GM21390 (cell line): Measurements from ENCODE around the gene BMP8B.
"Not testable (repeated sequence)": the region's sequence is repeated elsewhere in the genome, so short reads cannot be mapped to it uniquely, and the experiment has no call there.

Experiments used
- ATAC-seq: cut with Tn5 transposase; IDR thresholded peaks from one replicate; pipeline ENCODE4 v1.9.1; 2021; ENCODE audit not compliant: unreplicated experiment

Gene BMP8B

DNA sequence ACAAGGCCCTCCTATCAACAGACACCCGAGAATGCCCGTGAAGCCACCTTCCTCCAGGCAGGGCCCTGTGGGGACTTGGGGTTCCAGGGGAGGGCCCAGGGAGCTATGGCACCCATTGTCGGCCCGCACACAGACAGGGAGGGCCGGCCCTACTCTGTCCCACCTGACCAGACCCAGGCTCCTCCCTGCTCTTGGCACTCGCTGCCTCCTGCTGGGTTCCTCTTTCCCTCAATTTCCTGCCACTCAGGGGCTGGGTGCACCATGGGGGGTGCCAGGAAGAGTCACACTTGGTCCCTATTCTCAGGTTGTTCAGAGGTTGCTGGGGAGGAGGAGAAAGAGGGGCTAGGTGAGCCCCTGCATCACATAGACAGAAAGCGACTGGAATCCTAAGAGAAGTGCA is 9.5 kb downstream of the BMP8B start:
- no peak for ATAC-seq

DNA sequence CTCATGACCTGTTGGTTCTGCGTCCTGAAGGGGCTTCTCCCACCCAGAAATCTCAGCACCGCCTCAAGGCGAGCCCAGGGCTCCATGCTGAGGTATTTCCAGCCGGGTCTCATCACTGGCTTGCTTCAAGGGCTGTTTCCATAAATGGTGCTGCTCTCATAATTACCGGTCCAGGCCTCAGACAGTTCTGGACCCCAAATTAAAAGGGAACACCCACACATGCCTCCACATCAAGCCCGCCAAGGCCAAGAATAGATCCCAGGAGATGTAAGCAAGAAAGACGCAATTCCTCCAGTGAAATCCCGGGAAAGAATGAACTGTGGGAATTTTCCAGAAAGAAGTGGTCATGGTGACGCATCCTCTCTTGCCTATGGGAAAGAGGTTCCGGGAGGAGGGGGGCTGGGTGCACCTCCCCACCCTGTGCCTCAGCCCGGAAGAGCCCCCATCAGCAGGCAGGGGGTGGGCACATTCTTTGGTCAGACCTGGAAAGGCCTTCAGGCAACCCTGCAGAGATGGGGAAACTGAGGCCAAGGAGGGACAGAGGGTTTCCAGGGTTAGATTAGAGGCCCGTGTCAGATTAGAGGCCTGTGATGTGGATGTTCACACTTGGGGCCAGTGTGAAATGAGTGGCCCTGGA is 10.1 kb downstream of the BMP8B start:
- ATAC-seq: not testable (repeated sequence)

DNA sequence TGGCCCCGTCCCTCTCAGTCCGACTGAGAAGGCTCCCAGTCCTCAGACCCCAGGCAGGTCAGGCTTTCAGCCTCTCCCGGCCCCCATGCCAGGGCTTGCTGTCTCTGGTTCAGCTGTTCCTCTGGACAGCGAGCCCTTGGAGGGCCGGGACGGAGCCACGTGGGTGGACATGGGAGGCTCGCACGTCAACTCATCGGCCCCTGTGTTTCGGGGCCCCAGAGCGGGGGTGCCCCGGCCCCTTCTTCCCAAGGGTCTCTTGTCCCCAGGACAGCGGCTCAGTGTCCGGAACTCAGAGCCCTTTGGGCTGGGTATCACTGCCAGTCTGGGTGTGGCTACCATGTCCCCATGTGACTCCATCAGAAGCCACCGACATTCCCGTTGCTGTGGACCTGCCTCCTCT is 10.8 kb downstream of the BMP8B start:
- ATAC-seq: not testable (repeated sequence)

DNA sequence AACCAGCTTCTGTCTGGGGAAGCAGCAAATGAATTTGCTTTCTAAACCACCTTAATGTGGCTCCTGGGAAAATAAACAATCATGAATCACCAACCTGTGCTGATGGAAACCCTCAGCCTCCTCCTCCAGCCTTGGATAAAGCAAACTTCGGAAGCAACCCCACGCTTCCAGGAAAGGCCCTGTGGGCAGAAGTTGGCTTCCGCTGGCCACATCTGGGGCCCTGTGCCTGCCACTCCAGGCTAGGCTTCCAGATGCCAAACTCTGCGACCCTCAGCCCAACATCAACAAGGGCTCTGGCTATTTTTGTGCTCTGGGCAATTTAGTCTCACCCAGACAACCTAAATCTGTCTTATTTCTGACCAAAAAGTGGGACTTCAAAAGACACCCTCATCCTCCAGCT is 11.4 kb downstream of the BMP8B start:
- ATAC-seq: no peak

DNA sequence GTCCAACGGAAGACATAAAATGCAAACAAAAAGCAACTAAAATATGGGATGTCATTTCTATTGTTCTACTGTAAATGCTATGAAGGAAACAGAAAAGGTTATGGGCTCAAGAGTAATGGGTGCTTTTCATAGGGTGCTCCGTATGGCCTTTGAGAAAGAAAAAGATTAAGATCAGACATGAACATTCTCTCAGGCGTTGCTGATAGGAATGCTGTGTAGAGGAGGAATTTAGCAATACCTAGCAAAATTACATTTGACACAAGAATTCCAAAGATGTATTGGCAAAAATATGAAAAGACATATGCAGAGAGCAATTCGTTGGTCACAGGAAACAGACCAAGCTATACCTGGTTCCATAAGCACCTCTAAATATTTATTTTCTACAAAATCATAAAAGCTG is 11.8 kb downstream of the BMP8B start:
- no peak for ATAC-seq

DNA sequence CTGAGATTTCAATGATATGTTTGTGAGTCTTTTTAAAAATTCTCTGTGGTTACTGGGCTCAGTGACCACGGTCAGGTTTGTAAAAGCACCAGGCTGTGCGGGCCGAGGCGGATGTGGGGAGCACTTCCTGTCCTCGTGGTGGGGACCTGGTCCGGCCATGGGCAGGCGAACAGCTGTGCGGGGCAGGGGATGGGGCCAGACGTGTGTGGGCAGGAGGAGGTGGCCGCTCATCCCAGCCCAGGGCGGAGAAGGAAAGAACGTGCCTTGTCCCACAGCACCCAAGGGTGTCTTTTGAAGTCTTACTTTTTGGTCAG is 12.3 kb downstream of the BMP8B start:
- no peak for ATAC-seq

DNA sequence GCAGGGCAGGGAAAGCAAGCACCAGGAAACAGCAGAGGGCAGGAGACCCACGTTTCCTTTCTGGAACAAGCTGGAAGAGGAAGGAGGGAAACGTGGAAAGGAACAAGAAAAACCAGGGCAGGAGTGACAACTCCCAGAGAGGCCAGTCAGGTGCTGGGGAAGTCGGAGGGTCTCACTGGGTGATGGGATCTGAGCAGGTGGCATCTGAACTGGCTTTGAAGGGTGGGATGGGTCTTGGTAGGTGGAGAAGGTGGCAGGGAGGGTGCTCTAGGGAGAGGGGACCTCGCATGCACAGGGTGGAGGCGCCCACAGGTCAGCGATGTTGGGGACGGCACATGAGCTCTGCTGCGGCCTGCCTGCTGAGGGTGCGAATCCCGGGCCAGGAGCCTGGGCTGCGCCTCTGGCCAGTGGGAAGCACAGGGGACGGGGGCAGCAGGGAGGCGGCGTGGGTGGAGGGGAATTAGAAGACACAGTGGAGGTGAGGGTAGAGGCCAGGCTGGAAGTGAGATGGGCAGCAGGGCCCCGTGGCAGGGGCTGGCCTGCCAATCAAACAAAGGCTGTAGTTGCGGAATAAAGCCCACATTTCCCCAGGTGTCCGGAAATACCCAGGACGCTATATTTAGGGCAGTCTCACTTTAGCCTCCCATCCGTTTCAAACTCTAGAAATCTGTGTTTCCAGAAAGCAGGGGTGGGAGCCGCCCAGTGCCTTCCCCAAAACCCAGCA is 12.8 kb downstream of the BMP8B start:
- not testable (repeated sequence) for ATAC-seq

DNA sequence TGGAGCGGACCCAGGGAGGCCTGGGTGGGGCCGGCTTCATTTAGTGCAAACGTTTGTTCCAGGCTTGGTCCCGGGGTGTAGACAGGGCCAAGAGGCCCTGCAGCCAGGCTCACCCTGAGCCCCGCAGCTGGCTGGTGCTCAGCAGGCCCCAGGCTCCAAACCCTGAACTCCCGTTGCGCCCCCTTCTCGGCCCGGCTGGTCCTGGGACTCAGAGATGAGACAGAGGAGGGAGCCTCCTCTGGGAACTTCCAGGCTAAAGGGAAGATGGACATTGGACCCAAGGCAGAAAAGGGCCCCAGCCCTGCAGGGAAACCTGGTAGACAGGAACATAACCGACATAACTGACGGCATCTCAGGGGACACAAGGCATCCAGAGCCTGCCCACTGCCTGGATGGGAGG is 13.5 kb downstream of the BMP8B start:
- ATAC-seq: not testable (repeated sequence)

DNA sequence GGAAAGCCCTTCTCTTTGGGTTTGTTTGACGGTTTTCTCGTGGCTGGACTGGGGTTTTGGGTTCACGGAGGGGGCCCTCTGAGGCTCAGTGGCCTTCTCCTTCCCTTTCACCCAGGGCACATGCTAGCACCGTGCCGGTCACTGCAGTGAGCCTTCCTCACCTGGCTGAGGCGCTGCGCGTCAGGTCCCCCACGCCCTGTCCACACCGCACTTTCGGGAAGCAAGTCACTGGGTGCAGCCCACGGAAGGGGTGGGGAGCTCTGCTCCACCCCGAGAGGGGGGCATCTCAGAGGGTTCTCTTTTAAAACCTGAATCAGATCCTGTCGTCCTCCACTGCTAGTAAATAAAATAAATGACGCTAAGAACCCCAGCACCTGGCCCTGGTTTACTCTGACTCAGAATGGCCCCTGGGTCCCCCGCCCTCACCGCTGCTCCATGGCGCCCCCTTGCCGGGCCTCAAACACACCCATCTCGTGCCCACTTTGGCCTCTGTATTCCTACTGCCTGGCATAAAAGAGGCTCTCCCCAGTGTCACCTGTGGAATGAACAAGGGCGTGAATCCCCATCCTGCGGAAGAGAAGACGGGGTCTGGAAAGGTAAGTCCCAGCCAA is 15.2 kb downstream of the BMP8B start:
- not testable (repeated sequence) for ATAC-seq

DNA sequence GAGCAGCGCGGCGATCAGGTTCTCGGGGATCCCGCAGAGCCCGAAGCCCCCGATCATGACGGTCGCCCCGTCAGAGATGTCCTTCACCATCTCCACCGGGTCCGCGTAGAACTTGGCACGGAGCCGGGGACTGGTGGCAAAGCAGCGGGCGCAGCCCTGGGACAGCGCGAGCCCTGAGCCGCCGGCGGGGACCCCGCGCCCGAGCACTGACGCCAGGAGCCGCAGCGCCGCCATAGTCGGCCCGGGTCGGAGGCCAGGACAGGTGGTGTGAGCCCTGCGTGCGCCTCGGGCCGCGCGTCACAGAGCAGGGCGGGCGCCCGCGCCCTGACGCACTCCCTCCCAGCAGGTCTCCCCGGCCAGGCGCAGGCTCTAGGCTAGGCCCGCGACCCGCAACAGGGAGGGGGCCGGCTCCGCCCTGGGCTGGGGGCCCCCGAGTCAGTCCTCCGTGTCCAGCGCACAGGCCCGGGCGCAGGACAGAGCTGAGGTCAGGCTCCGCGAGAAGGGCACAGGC is 17.6 kb downstream of the BMP8B start, which contains the start of gene OXCT2:
Gene OXCT2 (minus strand): TSS at position 327 of the 511 bp plus-strand sequence. CDS start 93 bp downstream, at position 234.
- ATAC-seq: not testable (repeated sequence)

DNA sequence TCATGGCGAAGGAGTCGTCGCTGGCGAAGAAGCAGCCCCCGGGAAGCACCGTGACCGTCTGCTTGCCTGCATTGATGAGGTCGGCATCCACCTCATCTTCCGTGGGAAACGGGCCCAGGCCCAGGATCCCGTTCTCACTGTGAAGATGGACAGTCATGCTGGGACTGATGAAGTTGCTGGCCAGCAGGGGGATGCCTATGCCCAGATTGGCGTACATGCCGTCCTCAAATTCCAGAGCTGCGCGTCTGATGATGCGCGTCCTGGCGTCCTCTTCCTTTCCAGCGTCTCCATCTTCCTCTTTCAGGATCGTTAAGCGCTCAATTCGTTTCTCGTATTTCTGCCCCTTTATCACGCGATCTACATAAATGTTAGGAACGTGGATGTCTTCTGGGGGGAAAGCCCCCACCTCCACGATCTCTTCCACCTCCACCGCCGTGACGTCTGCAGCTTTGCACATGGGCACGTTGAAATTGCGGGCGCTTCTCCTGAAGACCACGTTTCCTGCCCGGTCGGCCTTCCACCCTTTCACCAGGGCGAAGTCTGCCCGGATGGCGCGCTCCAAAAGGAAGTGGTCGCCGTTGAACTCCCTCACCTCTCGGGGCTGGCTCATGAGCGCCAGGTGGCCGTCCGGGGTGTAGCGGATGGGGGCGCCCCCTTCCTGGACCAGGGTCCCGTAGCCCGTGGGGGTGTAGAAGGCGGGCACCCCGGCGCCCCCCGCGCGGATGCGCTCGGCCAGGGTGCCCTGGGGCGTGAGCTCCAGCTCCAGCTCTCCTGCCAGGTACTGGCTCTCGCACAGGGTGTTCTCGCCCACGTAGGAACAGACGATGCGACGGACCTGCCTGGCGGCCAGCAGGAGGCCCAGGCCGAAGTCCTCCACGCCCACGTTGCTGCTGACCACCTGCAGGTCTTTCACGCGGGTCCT is 18.3 kb downstream of the BMP8B start:
- not testable (repeated sequence) for ATAC-seq

DNA sequence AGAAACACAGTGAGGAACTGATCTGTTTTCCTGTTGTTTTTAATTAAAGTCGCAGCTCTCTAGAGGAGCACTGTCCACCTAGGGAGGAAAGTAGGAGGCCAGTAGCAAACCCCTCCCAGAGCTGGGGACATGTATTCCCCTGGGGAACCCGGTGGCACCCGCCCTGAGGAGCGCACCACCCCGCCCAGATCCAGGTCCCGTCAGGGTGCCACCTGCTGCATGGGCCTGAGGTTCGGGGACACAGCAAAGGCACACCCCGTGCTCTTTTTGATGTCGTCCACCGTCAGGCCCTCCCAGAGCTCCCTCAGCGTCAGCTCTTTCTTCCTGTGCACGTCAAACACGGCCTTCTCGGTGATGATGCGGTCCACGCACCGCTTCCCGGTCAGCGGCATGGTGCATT is 19.2 kb downstream of the BMP8B start:
- not testable (repeated sequence) for ATAC-seq

DNA sequence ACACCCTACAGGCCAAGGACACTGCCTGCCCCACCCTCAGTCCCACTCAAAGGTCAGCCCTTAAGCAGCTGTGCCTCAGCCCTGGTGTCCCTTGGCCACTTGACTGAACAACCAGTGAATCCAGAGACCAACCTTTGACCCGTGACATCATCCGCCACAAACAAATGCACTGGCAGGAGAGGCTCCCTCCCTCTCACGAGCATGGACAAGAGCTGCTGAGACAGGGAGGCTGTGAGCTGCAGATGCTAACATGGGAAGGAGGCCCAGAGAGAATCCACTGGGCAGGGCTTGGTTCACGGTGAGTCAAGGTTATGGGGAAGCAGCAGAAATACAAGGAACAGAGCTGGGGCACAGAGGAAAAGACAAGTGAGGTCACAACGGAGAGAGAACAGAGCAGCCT is 22.2 kb downstream of the BMP8B start:
- not testable (repeated sequence) for ATAC-seq

DNA sequence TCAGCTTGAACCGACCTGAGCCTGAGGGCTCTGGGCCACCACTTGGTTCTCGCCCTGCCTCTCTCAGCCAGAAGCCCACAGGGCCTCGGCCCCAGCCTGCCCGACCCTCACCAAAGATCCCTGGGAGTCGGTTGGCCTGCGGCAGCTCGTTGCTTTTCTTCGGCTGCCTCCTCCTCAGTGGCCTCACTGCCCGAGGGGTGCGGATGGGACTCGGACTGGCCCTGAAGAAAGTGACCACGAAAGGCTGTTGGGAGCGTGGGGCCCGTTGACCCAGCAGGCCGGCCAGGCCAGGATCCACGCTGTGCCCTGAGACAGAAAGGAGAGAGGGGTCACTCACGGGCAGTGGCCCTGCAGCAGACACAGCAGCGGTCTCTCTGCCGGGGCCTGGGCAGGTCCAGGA is 24.2 kb downstream of the BMP8B start:
- not testable (repeated sequence) for ATAC-seq

DNA sequence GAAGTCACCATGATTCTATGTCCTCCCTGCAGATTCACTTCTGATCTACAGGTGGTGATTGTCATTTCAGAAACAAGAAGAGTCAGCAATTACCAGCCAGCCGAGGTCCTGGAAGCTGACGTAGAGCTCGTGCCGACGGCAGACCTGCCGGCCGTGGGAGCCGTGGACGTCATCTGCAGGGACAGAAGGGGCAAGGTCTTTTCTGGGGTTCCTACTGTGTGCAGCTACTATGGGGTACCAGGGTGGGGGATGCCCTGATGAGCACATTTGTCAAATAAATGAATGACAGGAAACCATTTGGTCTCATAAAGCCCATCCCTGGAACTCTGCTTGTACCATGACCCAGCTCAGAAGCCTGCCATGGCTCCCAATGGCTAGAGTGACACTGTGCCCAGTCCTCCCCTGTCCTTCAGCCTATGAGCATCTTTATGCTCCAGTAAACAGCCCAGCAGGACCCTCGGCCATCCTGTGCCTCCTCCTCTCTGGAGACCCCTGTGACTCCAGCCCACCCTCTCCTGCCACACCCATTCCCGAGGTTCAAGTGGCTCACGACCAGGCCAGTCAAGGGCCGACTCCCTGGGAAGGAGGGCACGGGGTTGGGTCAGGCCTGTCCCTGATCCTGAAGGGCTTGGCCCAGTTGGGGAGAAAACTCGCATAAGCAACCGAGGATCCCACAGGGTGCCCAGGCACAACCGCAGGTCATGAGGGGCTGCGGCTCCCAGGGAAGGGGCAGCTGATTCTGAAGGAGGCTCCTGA is 24.9 kb downstream of the BMP8B start:
- not testable (repeated sequence) for ATAC-seq

DNA sequence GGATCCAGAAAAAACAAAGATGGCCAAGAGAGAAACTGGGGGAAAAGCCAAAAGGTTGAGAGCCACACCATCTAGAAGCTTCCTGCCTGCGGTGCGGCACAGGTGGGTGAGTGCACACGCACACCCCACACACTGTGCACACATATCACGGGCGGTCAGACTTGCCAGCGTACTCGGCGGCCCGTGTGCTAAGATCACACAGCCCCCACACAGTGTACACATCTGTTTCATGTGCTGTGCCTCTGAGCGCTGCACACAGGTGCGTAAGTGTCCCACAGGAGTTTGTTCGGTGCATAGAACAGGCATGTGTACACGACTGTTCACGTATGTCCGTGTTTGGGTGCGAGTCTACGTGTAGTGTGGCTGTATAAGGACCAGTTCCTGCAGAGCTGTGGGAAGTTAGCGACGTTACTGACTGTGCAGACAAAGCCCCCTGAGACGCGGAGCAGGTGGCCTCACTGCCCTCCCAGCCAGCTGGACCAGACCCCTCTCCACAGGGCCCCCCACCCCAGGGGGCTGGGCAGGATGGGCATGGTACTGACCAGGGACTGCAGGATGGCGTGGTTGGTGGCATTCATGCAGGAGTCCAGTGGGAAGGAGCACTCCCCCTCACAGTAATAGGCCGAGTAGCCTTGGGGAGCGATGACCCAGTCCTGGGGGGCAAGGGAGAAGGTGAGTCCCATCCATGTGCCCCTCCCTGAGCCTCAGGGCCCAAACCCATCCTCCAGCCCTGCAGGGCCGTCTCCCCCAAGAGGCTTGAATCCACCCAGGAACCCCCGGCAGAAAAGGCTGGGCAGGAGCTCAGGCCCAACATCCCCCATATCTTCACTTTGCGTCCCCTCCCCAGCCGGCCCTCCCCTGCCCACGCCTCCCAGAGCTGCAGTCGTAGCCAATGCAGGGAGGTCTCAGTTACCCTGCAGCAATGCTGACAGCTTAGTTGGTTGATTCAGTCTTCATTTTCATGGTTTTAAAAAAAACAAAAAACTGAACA is 25.8 kb downstream of the BMP8B start:
- ATAC-seq: no peak

DNA sequence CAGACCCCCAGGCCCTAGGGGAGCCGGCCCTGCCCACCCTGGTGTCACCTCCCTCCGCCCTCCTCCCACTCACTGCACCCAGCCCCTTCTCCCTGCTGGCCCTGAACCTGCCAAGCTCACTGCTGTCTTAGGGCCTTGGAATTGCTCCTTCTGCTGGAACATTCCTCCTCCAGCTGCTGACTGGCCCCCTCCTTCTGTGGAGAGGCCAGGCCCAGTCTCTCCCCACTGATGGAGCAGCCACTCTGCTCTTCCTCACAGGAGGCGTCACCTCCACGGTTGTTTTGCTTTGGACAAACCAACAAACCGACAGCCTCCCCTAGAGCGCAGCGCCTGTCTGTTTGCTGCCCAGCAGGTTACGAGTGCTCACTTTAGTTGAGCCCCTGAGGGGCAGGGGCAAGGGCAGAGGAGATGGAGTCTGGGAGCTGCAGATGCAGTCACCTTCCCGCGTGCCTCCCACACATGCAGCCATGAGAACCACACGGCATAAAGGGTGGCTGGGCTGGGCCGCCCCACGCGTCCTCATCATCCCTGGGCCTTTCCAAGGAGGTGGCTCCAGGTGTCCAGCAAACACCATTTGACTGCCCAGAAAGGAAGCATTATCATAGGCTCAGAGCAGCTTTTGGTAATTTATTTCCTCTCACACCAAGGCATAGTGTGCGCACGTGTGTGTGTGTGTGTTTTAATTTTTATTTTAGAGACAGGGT is 27.0 kb downstream of the BMP8B start:
- ATAC-seq: no peak

DNA sequence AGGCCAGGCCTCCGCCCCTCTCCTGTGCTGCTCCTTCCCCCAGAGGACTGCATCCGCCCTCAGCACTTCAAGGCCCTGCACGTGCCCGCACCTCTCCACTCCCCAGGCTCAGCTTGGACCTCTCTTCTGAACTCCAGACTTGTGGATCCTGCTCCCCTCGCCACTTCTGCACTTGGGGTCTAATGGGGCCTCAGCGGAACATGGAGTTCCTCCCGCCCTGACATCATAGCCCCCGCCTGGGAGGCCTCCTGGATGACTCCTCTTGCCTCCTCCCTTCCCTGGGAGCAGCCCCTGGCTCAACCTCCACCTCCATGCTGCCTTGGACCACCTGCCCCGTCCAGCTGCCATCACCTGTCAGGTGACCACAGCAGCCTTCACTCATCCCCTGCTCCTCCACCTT is 27.6 kb downstream of the BMP8B start:
- no peak for ATAC-seq
